Vagina (tissue), 2 donors: ENCODE results near the gene PODXL. TPM values are rescaled to one million over a fixed set of nuclear protein-coding genes. Genes with fewer than 3 reads are reported as not detected.

ENCODE experiments used
- DNase-seq, 2 donors: peaks; one replicate each; pipeline ENCODE4 v3.0.0-alpha.2; 2017; ENCODE audit errors: extremely low spot score in 2 of 2
- H3K27ac ChIP-seq: fragments of 200-600 bp; sonication (generic); one replicate; pipeline ENCODE4 v1.5.1; 2019
- H3K27me3 ChIP-seq: fragments of 200-600 bp; sonication (generic); one replicate; pipeline ENCODE4 v1.5.1; 2019
- H3K36me3 ChIP-seq, 2 donors: fragments of 200-600 bp; sonication (generic); one replicate each; pipeline ENCODE4 v1.5.1; 2017 to 2019
- H3K4me1 ChIP-seq: fragments of 200-600 bp; sonication (generic); one replicate; pipeline ENCODE4 v1.5.1; 2019
- H3K4me3 ChIP-seq, 2 donors: fragments of 200-600 bp; sonication (generic); 1 replicate in 1 of 2; 2 replicates in 1 of 2; pipeline ENCODE4 v1.5.1; 2016 to 2019
- H3K9me3 ChIP-seq: fragments of 200-600 bp; sonication (generic); one replicate; pipeline ENCODE4 v1.5.1; 2019
- POLR2A ChIP-seq, 2 donors: fragments of 450-650 bp; IDR thresholded peaks; one replicate each; pipeline ENCODE4 v1.6.1; 2017; ENCODE audit warnings: antibody characterized with exemption in 2 of 2, mild to moderate bottlenecking in 2 of 2, moderate library complexity in 2 of 2
- POLR2AphosphoS5 ChIP-seq, 2 donors: sonication (generic); formaldehyde crosslinking; IDR thresholded peaks; one replicate each; pipeline ENCODE4 v1.9.0; 2017; ENCODE audit warnings: antibody characterized with exemption in 2 of 2, mild to moderate bottlenecking in 2 of 2, low read depth in 1 of 2; ENCODE audit not compliant: insufficient read depth in 1 of 2
- intact Hi-C: fragments of 100-400 bp; cut with DNase I; formaldehyde crosslinking; loops from one replicate; pipeline ENCODE4 v1.15.1; 2023
- total RNA-seq: library from RNA; depleted of rRNA; stranded (reverse); fragments of >200 nt; gene quantifications from one replicate; pipeline ENCODE4 v1.2.3, GENCODE V29; 2016
- TF ChIP-seq, protein P1 (sequence below), 3 experiments: fragments of 450-650 bp in 2 of 3; fragments of 200-600 bp in 1 of 3; sonication (generic) in 1 of 3; IDR thresholded peaks; one replicate each; pipeline ENCODE4 v1.5.1; 2017 to 2019; ENCODE audit warnings: antibody characterized with exemption in 3 of 3, mild to moderate bottlenecking in 2 of 3, moderate library complexity in 2 of 3

The PODXL gene
- total RNA-seq, 1 donor from 2014 or later, result 26.0 TPM

DNA sequence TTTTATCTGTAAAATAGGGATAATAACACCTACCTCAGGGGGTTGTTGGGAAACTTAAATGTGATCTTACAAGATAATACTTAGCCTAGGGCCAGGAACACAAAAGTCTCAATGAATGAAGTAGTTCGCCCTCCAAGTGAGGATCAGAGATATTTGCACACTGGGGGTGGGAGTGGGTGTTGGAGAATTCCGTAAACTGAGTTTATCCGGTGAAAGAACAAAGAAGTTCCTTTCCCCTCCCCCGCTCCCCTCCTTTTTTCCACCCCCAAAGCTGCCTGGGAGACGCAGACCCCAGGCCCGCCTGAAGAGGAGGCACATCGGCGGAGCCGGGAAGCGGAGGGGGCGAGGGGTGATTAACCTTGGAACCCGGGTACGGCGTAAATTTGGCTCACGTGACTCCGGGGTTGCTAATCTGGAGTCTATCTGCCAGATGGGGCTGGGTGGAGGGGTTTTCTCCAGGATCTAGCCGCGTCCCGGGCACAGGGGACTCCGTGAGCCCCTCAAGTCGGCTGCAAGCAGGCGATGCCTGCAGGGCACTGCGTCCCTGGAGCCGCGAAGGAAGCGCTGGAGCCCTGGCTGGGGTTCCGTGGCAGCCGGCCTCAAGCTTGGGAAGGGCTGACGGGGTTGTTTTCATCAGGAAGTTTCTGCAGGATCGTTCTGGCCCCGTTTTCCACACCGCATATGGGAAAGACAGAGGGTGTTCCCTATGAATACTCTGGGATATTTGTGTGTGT is 1.4 kb upstream of the PODXL start:
- Histone ChIP-seq H3K27ac (peak overlapping the region; percentile 16), H3K27me3 (no peaks in the 10 kb centered on the region), H3K4me3 (peak overlapping the region; percentile 33 to 48), H3K9me3 (no peaks in the 10 kb centered on the region), H3K36me3 (no peaks in the 10 kb centered on the region), H3K4me1 (peaks cover 26% of the 10 kb centered on the region)
- TF ChIP-seq POLR2AphosphoS5 (IDR thresholded peaks at IDR 0.05; ENCODE audit: insufficient read depth in 1 of 2, low read depth in 1 of 2), result no peak
- no peak for TF ChIP-seq POLR2A (IDR thresholded peaks at IDR 0.05)
- TF ChIP-seq, protein P1, sequence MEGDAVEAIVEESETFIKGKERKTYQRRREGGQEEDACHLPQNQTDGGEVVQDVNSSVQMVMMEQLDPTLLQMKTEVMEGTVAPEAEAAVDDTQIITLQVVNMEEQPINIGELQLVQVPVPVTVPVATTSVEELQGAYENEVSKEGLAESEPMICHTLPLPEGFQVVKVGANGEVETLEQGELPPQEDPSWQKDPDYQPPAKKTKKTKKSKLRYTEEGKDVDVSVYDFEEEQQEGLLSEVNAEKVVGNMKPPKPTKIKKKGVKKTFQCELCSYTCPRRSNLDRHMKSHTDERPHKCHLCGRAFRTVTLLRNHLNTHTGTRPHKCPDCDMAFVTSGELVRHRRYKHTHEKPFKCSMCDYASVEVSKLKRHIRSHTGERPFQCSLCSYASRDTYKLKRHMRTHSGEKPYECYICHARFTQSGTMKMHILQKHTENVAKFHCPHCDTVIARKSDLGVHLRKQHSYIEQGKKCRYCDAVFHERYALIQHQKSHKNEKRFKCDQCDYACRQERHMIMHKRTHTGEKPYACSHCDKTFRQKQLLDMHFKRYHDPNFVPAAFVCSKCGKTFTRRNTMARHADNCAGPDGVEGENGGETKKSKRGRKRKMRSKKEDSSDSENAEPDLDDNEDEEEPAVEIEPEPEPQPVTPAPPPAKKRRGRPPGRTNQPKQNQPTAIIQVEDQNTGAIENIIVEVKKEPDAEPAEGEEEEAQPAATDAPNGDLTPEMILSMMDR (IDR thresholded peaks at IDR 0.05), result no peak
- no peak for DNase-seq
- intact Hi-C loops, result no loop called here

DNA sequence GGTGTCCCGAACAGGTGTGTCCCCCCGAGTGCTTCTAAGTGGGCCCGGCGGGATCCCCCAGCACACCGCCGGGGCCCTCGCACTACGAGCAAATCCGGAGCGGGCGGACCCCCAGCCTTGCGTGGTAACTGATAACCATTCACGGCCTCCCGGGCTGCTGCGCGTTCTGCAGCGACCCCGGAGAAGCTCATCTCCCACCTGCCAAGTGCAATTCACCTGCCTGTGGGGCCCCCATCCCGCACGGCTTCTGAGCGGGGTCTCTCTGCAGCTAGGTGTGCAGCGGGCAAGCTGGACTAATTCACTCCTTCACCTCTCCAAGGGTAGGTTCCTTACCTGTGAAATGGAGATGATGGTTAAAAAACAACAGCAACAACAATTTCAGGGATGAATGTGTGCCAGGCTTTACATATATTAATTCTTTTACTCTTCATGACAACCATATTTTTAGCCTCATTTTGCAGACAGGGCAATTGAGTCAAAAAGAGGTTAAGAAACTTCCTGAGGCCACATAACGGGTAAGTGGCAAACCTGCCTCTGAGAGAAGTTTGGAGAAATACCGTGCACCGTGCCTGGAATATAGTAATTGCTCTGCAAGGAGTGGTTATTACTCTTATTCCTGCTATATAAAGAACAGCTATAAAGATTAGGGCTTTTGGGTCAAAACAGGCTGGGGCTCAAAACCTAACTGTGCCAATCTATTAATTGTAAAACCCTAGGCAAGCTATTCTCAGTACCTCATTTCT is 652 bp upstream of the PODXL start:
- H3K27me3 ChIP-seq, result no peaks in the 10 kb centered on the region
- no peak for DNase-seq
- peaks cover 26% of the 10 kb centered on the region for H3K4me1 ChIP-seq
- H3K36me3 ChIP-seq, result no peaks in the 10 kb centered on the region
- no peak for TF ChIP-seq POLR2AphosphoS5 (IDR thresholded peaks at IDR 0.05; ENCODE audit: insufficient read depth in 1 of 2, low read depth in 1 of 2)
- TF ChIP-seq, protein P1 (IDR thresholded peaks at IDR 0.05), result no peak
- no peak for TF ChIP-seq POLR2A (IDR thresholded peaks at IDR 0.05)
- peak overlapping the region; percentile 56 to 62 for H3K4me3 ChIP-seq
- H3K9me3 ChIP-seq, result no peaks in the 10 kb centered on the region
- intact Hi-C loops, result no loop called here
- H3K27ac ChIP-seq, result peak overlapping the region; percentile 27

DNA sequence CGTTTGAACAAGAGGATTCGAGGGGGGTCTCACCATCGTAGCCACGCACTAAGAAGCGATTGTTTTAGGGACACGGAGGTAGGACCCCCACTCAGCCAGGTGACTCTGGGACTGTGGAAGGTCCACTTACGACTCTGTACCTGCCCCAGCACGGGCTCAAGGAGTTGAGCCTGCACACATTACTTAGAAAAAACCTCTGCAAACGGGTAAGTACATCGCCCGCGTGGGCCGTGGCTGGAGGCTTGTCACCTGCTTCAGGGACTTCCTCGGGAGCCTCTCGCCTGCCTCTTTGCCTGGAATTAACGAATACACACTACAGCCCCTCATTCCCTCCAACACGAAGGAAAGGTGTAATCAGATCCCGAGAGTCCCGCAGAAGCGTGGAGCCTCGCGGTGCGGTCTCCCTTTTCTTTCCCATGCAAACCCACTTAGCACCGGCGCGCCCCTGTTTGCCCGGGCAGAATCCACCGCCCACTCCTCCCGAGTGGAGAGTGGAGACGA is 826 bp downstream of the PODXL start:
- H3K27ac ChIP-seq, result peak overlapping the region; percentile 57
- no peaks in the 10 kb centered on the region for H3K27me3 ChIP-seq
- H3K4me3 ChIP-seq, result peak overlapping the region; percentile 56 to 62
- H3K36me3 ChIP-seq, result no peaks in the 10 kb centered on the region
- H3K9me3 ChIP-seq, result no peaks in the 10 kb centered on the region
- intact Hi-C loops, result no loop called here
- no peak for TF ChIP-seq POLR2A (IDR thresholded peaks at IDR 0.05)
- TF ChIP-seq POLR2AphosphoS5 (IDR thresholded peaks at IDR 0.05; ENCODE audit: insufficient read depth in 1 of 2, low read depth in 1 of 2), result no peak
- TF ChIP-seq, protein P1 (IDR thresholded peaks at IDR 0.05), result no peak
- no peak for DNase-seq
- H3K4me1 ChIP-seq, result peaks cover 26% of the 10 kb centered on the region

DNA sequence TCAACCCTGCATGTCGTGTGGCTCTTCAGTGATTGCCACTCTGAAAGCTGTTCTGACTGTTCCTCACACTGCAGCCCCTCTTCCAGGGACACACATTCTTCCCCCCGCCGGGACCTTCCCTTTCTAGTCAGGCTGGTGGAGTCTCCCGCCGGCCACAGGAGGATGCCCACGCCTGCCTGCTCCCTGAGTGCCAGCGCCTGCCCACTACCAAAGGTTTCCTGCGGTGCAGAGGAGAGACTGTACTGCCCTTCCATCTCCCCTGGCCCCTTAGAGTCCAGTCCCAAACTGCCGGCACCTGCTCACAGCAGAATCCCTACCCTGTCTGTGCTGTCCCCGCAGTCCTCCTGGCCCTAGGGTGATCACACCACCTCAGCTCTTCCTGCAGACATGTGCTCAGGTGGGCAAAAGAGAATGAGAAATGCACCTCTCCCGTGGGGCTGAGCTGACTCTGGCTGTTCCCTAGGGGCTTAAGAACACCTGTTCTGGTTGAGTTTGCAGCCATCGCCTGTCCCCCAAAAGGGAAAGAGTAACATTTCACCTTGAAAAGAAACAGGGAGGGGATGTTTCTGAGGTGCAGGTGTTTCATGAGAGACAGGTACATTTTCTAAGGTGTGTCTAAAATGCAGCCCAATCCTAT is 1.4 kb downstream of the PODXL start:
- no peaks in the 10 kb centered on the region for H3K9me3 ChIP-seq
- no peaks in the 10 kb centered on the region for H3K36me3 ChIP-seq
- no peak for TF ChIP-seq POLR2A (IDR thresholded peaks at IDR 0.05)
- no peak for TF ChIP-seq POLR2AphosphoS5 (IDR thresholded peaks at IDR 0.05; ENCODE audit: insufficient read depth in 1 of 2, low read depth in 1 of 2)
- TF ChIP-seq, protein P1 (IDR thresholded peaks at IDR 0.05), result no peak
- H3K4me3 ChIP-seq, result peak overlapping the region; percentile 56 to 62
- intact Hi-C loops, result no loop called here
- no peaks in the 10 kb centered on the region for H3K27me3 ChIP-seq
- H3K4me1 ChIP-seq, result peaks cover 26% of the 10 kb centered on the region
- DNase-seq, result no peak
- H3K27ac ChIP-seq, result peak overlapping the region; percentile 57
